Adrenal gland (tissue), 12 donors: Measurements from ENCODE around the gene SEMA4C. TPM values are rescaled to one million over a fixed set of nuclear protein-coding genes. Genes with fewer than 3 reads are reported as not detected.

Experiments
- DNase-seq, 7 donors: peaks; one replicate each; pipeline ENCODE4 v3.0.0-alpha.2; 2019 to 2020
- H3K27ac ChIP-seq, 5 donors: fragments of 200-600 bp; sonication (generic) in 4 of 5; 1 replicate in 3 of 5; 2 replicates in 2 of 5; pipeline versions ENCODE4 v1.5.1 to v1.8.0; 2016 to 2020; ENCODE audit warnings: mild to moderate bottlenecking in 1 of 5
- H3K27me3 ChIP-seq: fragments of 200-600 bp; 2 replicates; pipeline ENCODE4 v1.8.0; 2021
- H3K36me3 ChIP-seq, 2 donors: fragments of 200-600 bp; replicated peaks in 1 of 2; 1 replicate in 1 of 2; 2 replicates in 1 of 2; pipeline versions ENCODE4 v1.5.1 to v1.8.0; 2018 to 2022
- H3K4me1 ChIP-seq, 2 donors: fragments of 200-600 bp; replicated peaks in 1 of 2; 1 replicate in 1 of 2; 2 replicates in 1 of 2; pipeline versions ENCODE4 v1.5.1 to v1.8.0; 2018 to 2021
- H3K4me3 ChIP-seq, 4 donors: fragments of 200-600 bp; sonication (generic) in 3 of 4; one replicate each; pipeline ENCODE4 v1.5.1; 2016 to 2018
- H3K9me3 ChIP-seq, 3 donors: fragments of 200-600 bp; sonication (generic) in 1 of 3; replicated peaks in 1 of 3; 1 replicate in 2 of 3; 2 replicates in 1 of 3; pipeline versions ENCODE4 v1.5.1 to v1.8.0; 2016 to 2021
- POLR2A ChIP-seq, 2 donors: fragments of 450-650 bp; IDR thresholded peaks; one replicate each; pipeline ENCODE4 v1.6.1; 2017; ENCODE audit warnings: antibody characterized with exemption in 2 of 2, mild to moderate bottlenecking in 2 of 2, moderate library complexity in 1 of 2
- WGBS, 4 donors: extraction: QIAGEN DNeasy Blood & Tissue Kit in 2 of 4; methylation state at CpG; one replicate each; pipeline versions ENCODE4 v1.1.5 to v1.1.7; 2013 to 2017; 5-methylcytosine and 5-hydroxymethylcytosine counted together
- intact Hi-C, 2 donors: fragments of 100-400 bp; cut with DNase I; formaldehyde crosslinking; loops; one replicate each; pipeline versions ENCODE4 v1.14.1 to v1.15.0; 2022 to 2023
- polyA plus RNA-seq, 3 donors: library from polyadenylated mRNA; stranded (reverse); fragments of 200-250 nt in 2 of 3; fragments of 350-450 nt in 1 of 3; fragmentation: Illumina TruSeq in 1 of 3; extraction: RNeasy Lipid Tissue Mini Kit (QIAGEN cat#74804) in 1 of 3; gene quantifications; one replicate each; pipeline ENCODE4 v1.2.3, GENCODE V29; 2013 to 2014
- total RNA-seq, 9 donors: library from RNA; depleted of rRNA in 4 of 9; stranded (reverse); fragments of >200 nt in 4 of 9; fragments of 120-200 nt in 1 of 9; fragmentation: NEBNext Ultra II Directional in 1 of 9; extraction: Animal tissue kit (Norgen Biotek cat#: 25700) in 1 of 9; gene quantifications; one replicate each; pipeline versions ENCODE4 v1.1.0 to v1.2.4, GENCODE V29; 2013 to 2023
- TF ChIP-seq, protein P1 (sequence below), 6 experiments: fragments of 450-650 bp in 4 of 6; fragments of 200-600 bp in 2 of 6; sonication (generic) in 1 of 6; IDR thresholded peaks; 1 replicate in 5 of 6; 2 replicates in 1 of 6; pipeline versions ENCODE4 v1.5.1 to v1.8.0; 2016 to 2021; ENCODE audit warnings: antibody characterized with exemption in 6 of 6, mild to moderate bottlenecking in 2 of 6, moderate library complexity in 1 of 6
- donor health status: healthy with polysubstance abuse.
- donor health status: Bipolar disorder and iron deficiency.
- donor health status: DM: yes; HTN: yes; CAD: no.
- donor health status: DM: no; HTN: no; CAD: no.
- donor health status: DM: no; HTN: no; CAD: no.
- donor health status: DM: yes; HTN: yes; CAD: no.

The SEMA4C gene
- total and polyA plus RNA-seq, 12 donors = 4.4 to 31.6 (median 23.2) TPM

DNA sequence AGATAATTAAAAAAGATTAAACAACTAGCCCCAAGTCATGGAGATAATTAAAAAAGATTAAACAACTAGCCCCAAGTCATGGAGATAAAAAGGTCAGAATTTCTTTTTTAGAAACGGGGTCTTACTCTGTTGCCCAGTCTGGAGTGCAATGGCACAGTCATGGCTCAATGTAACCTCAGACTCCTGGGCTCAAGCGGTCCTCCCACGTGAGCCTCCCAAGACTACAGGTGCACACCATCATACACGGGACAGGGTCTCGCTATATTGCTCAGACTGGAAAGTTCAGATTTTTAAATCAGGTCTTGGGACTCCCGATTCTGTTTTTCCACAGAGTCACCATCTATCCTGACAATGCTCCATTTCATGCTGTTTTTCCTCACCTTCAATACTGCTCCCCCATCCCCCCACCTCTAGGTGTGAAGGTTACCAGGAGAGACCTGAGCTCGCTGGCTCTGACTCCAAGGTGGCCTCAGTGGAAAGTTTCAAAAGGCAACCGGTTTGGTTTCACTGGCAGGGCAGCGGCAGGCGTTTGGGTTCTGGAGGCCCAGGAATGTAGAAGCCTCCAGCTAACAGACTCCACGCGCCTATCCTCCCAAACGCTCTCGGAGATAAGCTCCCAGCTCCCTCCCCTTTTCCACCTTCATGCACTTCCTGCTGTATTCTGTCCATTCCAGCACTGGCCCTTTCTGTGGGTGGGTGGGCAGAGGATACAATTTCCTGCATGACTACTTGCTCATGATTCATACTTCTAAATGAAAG, 2.9 kb upstream of the SEMA4C start:
- H3K36me3 ChIP-seq = no peaks in the 10 kb centered on the region
- WGBS, 4 donors = 65 to 80% (median 77%) methylated on average over 14 of the region's 14 CpGs
- intact Hi-C loops = loop anchor here in 1 of 2 donors (5.0 kb wide), 1 partner anchor 80 kb away; no protein-coding TSS in a partner anchor
- H3K27me3 ChIP-seq = no peaks in the 10 kb centered on the region
- no peak for TF ChIP-seq POLR2A (IDR thresholded peaks at IDR 0.05)
- TF ChIP-seq, protein P1, sequence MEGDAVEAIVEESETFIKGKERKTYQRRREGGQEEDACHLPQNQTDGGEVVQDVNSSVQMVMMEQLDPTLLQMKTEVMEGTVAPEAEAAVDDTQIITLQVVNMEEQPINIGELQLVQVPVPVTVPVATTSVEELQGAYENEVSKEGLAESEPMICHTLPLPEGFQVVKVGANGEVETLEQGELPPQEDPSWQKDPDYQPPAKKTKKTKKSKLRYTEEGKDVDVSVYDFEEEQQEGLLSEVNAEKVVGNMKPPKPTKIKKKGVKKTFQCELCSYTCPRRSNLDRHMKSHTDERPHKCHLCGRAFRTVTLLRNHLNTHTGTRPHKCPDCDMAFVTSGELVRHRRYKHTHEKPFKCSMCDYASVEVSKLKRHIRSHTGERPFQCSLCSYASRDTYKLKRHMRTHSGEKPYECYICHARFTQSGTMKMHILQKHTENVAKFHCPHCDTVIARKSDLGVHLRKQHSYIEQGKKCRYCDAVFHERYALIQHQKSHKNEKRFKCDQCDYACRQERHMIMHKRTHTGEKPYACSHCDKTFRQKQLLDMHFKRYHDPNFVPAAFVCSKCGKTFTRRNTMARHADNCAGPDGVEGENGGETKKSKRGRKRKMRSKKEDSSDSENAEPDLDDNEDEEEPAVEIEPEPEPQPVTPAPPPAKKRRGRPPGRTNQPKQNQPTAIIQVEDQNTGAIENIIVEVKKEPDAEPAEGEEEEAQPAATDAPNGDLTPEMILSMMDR (IDR thresholded peaks at IDR 0.05) = no peak
- no peak overlapping the region for H3K4me3 ChIP-seq
- H3K9me3 ChIP-seq = no peaks in the 10 kb centered on the region
- DNase-seq = peak in 1 of 7 donors; percentile 34
- H3K4me1 ChIP-seq = peaks cover 6 to 32% of the 10 kb centered on the region in 2 donors
- peak overlapping the region in 3 of 5 donors; percentile 12 to 47 (median 18) for H3K27ac ChIP-seq

DNA sequence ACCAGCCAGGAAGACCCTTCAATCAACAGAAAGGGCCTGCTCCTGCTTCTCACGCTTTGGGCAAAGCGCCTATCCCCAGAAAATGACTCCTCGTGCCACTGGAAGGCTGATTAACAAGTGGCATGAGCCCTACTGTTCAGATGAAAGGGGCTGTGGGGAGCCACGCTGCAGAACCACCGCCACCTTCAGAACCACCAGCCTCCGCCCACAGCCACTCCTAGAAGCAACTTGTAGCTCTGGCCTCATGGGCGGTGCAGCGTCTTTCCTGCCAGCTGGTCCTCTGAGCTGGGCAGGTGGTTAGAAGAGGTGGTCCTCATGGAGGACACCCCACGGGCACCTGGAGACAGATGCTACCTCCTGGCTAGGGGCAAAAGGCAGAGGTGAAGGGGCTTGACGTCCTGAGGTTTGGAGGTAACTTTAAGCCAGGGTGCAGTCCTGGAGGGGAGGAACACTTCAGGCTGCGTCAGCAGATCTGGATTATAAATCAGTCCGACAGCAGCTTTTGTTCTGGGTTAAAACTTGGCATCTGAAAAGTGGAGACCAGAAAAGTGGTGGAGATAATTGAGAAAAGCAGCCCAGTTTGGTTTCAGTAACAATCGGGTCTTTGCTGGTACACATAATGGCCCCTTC, 861 bp upstream of the SEMA4C start:
- H3K27me3 ChIP-seq = no peaks in the 10 kb centered on the region
- peaks cover 11 to 50% of the 10 kb centered on the region in 2 donors for H3K4me1 ChIP-seq
- peaks cover 0 to 17% of the 10 kb centered on the region in 2 donors for H3K36me3 ChIP-seq
- H3K4me3 ChIP-seq = peak overlapping the region in 2 of 4 donors; percentile 83
- intact Hi-C loops = loop anchor here in 1 of 2 donors (5.0 kb wide), 1 partner anchor 82 kb away; no protein-coding TSS in a partner anchor
- peak in 5 of 7 donors; percentile 53 to 71 (median 56) for DNase-seq
- no peaks in the 10 kb centered on the region for H3K9me3 ChIP-seq
- TF ChIP-seq POLR2A (IDR thresholded peaks at IDR 0.05) = peak in 1 of 2 donors; percentile 19
- TF ChIP-seq, protein P1 (IDR thresholded peaks at IDR 0.05) = no peak
- 16 to 25% (median 23%) methylated on average over 4 to 13 of the region's 13 CpGs for WGBS, 4 donors
- peak overlapping the region; percentile 41 to 95 (median 90) for H3K27ac ChIP-seq

DNA sequence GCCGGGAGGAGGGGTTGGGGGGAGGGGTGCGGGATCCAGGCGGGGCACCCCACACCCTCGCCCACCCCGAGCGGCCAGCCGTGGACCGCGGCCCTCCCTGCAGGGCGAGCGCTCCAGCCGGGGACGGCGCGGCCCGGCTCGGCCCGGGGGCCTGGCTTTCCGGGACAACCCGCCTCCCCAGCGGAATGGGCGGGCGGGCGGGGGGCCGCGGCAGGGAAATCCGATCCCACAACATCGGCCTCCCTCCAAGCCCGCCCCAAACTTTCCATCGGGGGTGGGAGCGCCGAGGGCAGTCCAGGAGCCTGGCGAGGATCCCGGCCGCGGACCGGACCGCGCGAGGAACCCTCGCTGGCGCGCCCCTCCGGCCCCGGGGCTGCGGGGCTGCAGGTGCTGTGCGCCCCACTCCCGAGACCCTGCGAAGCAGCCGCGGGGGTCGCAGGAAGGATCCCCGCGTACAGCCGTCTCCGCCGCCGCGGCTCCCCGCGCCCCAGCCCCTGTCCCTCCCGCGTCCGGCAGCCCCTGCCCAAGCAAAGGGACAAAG, 529 bp downstream of the SEMA4C start:
- intact Hi-C loops = loop anchor here in 1 of 2 donors (5.0 to 10.0 kb wide), 4 partner anchors 55 to 245 kb away; partner anchors contain the start of genes ANKRD36, CNNM3 and CNNM4
- H3K4me1 ChIP-seq = peaks cover 11 to 47% of the 10 kb centered on the region in 2 donors
- 0 to 1% methylated on average over 45 to 64 of the region's 64 CpGs; no CpG with 5 or more reads in 2 of the 4 donors for WGBS, 4 donors
- no peaks in the 10 kb centered on the region for H3K9me3 ChIP-seq
- peak overlapping the region; percentile 65 to 94 (median 83) for H3K4me3 ChIP-seq
- no peak for TF ChIP-seq POLR2A (IDR thresholded peaks at IDR 0.05)
- TF ChIP-seq, protein P1 (IDR thresholded peaks at IDR 0.05) = peak in 2 of 6 experiments; percentile 6 to 23
- DNase-seq = peak; percentile 80 to 90 (median 84)
- H3K36me3 ChIP-seq = peaks cover 0 to 31% of the 10 kb centered on the region in 2 donors
- peak overlapping the region; percentile 54 to 95 (median 90) for H3K27ac ChIP-seq
- H3K27me3 ChIP-seq = no peaks in the 10 kb centered on the region
